GM18508 (cell line): Measurements from ENCODE around the gene CPNE2.
"Not testable (repeated sequence)": the region's sequence is repeated elsewhere in the genome, so short reads cannot be mapped to it uniquely, and the experiment has no call there.

Experiments
- ATAC-seq: cut with Tn5 transposase; IDR thresholded peaks from one replicate; pipeline ENCODE4 v1.9.1; 2021; ENCODE audit warnings: moderate number of reproducible peaks; ENCODE audit not compliant: insufficient read depth, unreplicated experiment

The CPNE2 gene

GRCh38 chr16:57187902-57188710 is 95.7 kb downstream of the CPNE2 start:
- not testable (repeated sequence) for ATAC-seq

GRCh38 chr16:57188711-57189002 is 96.3 kb downstream of the CPNE2 start:
- ATAC-seq = no peak

DNA sequence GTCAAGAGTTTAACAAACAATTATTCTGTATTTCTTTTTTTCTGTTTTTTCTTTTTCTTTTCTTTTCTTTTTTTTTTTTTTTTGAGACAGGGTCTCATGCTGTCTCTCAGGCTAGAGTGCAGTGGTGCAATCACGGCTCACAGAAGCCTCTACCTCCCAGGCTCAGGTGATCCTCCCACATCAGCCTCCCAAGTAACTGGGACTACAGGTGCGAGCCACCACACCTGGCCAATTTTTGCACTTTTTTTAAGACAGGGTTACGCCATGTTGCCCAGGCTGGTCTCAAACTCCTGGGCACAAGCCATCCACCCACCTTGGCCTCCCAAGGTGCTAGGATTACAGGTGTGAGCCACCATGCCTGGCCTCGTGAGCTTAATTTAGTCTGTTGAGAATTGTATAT is 97.1 kb downstream of the CPNE2 start:
- ATAC-seq = not testable (repeated sequence)

GRCh38 chr16:57190136-57190535 is 97.8 kb downstream of the CPNE2 start:
- ATAC-seq = no peak

DNA sequence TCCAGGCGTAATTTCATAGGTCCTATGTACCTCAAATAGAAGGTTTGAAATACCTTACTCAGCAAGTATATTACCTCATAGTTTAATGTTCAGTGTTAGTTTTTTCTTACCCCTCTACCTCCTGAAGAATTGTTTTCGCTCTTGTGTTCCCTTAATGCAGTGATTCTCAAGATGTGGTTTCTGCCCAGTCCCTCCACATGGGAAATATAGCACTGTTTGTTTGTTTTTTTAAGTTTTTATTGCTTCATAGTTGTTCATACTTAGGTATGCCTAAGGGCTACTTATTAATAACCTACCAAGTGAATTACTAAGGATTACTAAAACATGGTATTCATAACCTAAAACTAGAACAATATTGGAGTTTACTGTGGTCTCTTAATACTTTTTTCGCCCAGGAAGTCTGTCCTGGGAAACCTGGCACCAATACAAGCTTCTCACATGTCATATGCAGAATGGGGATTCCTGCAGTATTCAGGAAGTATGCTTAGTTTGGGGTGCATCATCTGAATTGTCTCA is 98.7 kb downstream of the CPNE2 start:
- no peak for ATAC-seq

- no peak for ATAC-seq
Observed at GRCh38 chr16:57192146-57192545, 99.8 kb downstream of the CPNE2 start.

GRCh38 chr16:57192720-57193486 is 100.5 kb downstream of the CPNE2 start:
- no peak for ATAC-seq

GRCh38 chr16:57194512-57194911 is 102.1 kb downstream of the CPNE2 start:
- no peak for ATAC-seq

DNA sequence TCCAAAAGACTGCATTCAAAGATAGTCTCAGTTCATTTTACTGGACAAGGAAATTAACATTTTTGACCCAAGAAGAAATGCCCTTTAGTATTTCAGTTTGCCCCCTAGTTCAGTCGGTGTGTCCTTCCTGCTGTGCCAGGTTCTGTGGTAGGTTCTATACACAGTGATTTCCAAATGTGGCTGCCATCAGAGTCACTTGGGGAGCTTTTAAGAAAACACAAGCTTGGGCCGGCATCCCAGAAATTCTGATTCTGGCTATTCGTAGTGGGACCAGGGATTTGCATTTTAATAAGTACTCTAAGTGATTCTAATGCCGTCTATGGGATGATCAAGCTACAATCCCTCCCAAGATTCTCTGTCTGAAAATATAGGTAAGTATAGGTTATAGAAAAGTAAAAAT is 103.9 kb downstream of the CPNE2 start:
- ATAC-seq = no peak

DNA sequence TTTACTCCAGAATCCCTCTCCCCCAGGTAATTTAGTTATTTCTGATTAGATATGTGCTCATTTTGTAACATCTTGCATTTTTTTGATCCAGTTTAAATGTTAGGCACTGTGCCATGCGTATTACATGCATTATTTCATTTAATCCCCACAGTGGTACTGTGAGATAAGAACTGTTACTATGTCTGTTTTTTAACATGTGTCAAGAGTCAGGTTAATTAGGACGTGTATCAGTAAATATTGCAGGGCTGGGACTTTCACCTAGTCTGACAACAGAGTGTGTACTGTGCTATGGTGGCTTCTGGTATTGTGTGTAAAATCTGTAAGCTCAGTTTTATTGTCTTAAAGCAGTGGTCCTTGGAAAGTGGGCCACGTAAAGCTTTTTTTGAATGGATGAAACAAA is 104.4 kb downstream of the CPNE2 start:
- no peak for ATAC-seq
